ENCODE results near the gene TBC1D22A.

DNA sequence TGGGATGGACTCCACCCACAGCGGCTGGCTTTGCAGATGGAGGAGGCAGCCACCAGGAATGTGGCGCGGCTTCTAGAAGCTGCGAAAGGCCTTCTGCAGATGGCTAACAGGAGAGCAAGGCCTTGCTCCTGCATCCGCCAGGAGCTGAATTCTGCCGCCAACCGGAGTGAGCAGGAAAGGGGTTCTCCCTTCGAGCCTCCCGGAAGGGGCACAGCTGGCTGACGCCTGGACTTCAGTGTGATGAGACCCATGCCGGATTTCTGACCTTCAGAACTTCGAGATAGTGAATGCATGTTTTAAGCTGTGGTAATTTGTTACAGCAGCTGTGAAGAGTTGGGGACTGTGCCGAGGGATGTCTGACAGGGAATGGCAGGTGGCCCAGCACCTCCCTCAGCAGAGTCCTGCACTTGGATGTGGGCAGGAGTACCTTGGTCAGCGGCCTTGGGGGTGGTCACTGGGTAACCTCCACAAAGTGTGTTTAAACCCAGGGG, 7.7 kb downstream of the TBC1D22A start:
- TF ChIP-seq, protein P1, sequence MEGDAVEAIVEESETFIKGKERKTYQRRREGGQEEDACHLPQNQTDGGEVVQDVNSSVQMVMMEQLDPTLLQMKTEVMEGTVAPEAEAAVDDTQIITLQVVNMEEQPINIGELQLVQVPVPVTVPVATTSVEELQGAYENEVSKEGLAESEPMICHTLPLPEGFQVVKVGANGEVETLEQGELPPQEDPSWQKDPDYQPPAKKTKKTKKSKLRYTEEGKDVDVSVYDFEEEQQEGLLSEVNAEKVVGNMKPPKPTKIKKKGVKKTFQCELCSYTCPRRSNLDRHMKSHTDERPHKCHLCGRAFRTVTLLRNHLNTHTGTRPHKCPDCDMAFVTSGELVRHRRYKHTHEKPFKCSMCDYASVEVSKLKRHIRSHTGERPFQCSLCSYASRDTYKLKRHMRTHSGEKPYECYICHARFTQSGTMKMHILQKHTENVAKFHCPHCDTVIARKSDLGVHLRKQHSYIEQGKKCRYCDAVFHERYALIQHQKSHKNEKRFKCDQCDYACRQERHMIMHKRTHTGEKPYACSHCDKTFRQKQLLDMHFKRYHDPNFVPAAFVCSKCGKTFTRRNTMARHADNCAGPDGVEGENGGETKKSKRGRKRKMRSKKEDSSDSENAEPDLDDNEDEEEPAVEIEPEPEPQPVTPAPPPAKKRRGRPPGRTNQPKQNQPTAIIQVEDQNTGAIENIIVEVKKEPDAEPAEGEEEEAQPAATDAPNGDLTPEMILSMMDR (IDR thresholded peaks at IDR 0.05 in 4 of 5, conservative IDR thresholded peaks at IDR 0.05 in 1 of 5) = no peak
- TF ChIP-seq POLR2A (IDR thresholded peaks at IDR 0.05) = no peak

Measured in gastrocnemius medialis (tissue), 4 donors.